ENCODE results near the gene ZFYVE9. TPM values are rescaled to one million over a fixed set of nuclear protein-coding genes. Genes with fewer than 3 reads are reported as not detected.
A peak's percentile ranks its signal among the peaks of the same experiment; 100 is the strongest.
"Not testable (repeated sequence)": the region's sequence is repeated elsewhere in the genome, so short reads cannot be mapped to it uniquely, and the experiment has no call there.

ZFYVE9 gene
- 26.0 and 28.4 TPM in 2 replicates for total RNA-seq (2021)
- long read RNA-seq, full-length matches to known transcripts, result 3 of 45 reads
- long read RNA-seq, partial matches to known transcripts, result 40 of 45 reads
- long read RNA-seq, other reads (novel, unspliced or antisense), result 2 of 45 reads

- Histone ChIP-seq H2BK20ac (ENCODE audit: low read depth, low read length, poor library complexity, severe bottlenecking) (no peak within 1 kb of the TSS), H3K14ac (ENCODE audit: insufficient read depth, low read length) (peak within 1 kb of the TSS; percentile 95), H3K23ac (ENCODE audit: insufficient read length, low read depth, low read length) (no peak within 1 kb of the TSS), H2BK5ac (ENCODE audit: insufficient read length, low read length) (no peak within 1 kb of the TSS), H3K9ac (ENCODE audit: extremely low read depth, insufficient read length, low read length) (peak within 1 kb of the TSS; percentile 77), H3K79me1 (ENCODE audit: insufficient read depth, low read depth, low read length, poor library complexity, severe bottlenecking) (no peaks in the 10 kb centered on the region), H2BK12ac (ENCODE audit: insufficient read length, low read depth, low read length) (no peak within 1 kb of the TSS), H2AK5ac (ENCODE audit: insufficient read length, low read length) (no peak within 1 kb of the TSS), H3K4me1 (ENCODE audit: insufficient read depth, low read length) (no peaks in the 10 kb centered on the region), H3K27me3 (ENCODE audit: insufficient read depth, low read length) (no peaks in the 10 kb centered on the region; the same call in 1 of the 2 replicates), H2BK15ac (ENCODE audit: low read depth, low read length) (no peak within 1 kb of the TSS; the same call in 1 of the 2 replicates), H3K27ac (ENCODE audit: insufficient read length, low read depth, low read length) (no peak within 1 kb of the TSS), H2BK120ac (ENCODE audit: low read depth, low read length, poor library complexity, severe bottlenecking) (no peak within 1 kb of the TSS), H3K79me2 (ENCODE audit: insufficient read depth, low read length) (peaks cover 5% of the 10 kb centered on the region; the same call in 1 of the 2 replicates), H3K4me2 (ENCODE audit: insufficient read depth, insufficient read length, low read length) (peak within 1 kb of the TSS; percentile 96), H3K23me2 (ENCODE audit: insufficient read length, low read depth, low read length, poor library complexity, severe bottlenecking) (peaks cover 6% of the 10 kb centered on the region), H4K5ac (ENCODE audit: insufficient read length, low read depth, low read length) (no peak within 1 kb of the TSS), H3K56ac (ENCODE audit: insufficient read length, low read depth, low read length) (no peak within 1 kb of the TSS), H3K9me3 (ENCODE audit: control insufficient read depth, low read depth, low read length) (no peaks in the 10 kb centered on the region), H4K8ac (replicated peaks; ENCODE audit: insufficient read length, low read depth, low read length) (no peak within 1 kb of the TSS), H2AFZ (ENCODE audit: low read length) (peak within 1 kb of the TSS; percentile 99), H3K18ac (ENCODE audit: insufficient read length, low read depth, low read length) (peak within 1 kb of the TSS; percentile 84), H3T11ph (ENCODE audit: low read length) (no peak within 1 kb of the TSS), H4K20me1 (ENCODE audit: control insufficient read depth, insufficient read depth, insufficient read length) (no peaks in the 10 kb centered on the region), H4K91ac (ENCODE audit: insufficient read length, low read depth, low read length) (no peak within 1 kb of the TSS), H3K4ac (ENCODE audit: low read depth, low read length) (no peak within 1 kb of the TSS; the same call in 1 of the 2 replicates)
- peaks cover 12 to 17% of the 10 kb centered on the region in 2 experiments for H3K4me1 Mint-ChIP-seq
- H3K4me3 Mint-ChIP-seq, result peak within 1 kb of the TSS; percentile 89 to 94
- H3K9me3 Mint-ChIP-seq, result no peaks in the 10 kb centered on the region
- H3K27ac Mint-ChIP-seq, result peak within 1 kb of the TSS in 2 of 3 experiments; percentile 32 to 48; a peak in 4 of 7 replicates
- peak; percentile 77 for TF ChIP-seq CTCF (conservative IDR thresholded peaks at IDR 0.05)
- peak; percentile 77 for DNase-seq
- WGBS (ENCODE audit: extremely low coverage, insufficient read length, low lambda C conversion rate), result no CpG with 5 or more reads among the region's 72 CpGs
- H3K36me3 Mint-ChIP-seq (ENCODE audit: insufficient read depth in 1 of 3, low read depth in 3 of 3), result no peaks in the 10 kb centered on the region; a peak in 1 of 7 replicates
- peaks cover 11% of the 10 kb centered on the region; the same call in 1 of the 2 replicates for H3K27me3 Mint-ChIP-seq (ENCODE audit: low read depth)
Observed at GRCh38 chr1:52141513-52142219, at the start of gene ZFYVE9. Gene ZFYVE9 (plus strand): TSS chr1:52142089. CDS start chr1:52233207, 91,118 bp downstream.

GRCh38 chr1:52094300-52094699, 47.6 kb upstream of the ZFYVE9 start:
- not testable (repeated sequence) for H3K27me3 Mint-ChIP-seq (ENCODE audit: low read depth); H3K23ac ChIP-seq (ENCODE audit: insufficient read length, low read depth, low read length); H4K5ac ChIP-seq (ENCODE audit: insufficient read length, low read depth, low read length); H2AFZ ChIP-seq (ENCODE audit: low read length); H2BK12ac ChIP-seq (ENCODE audit: insufficient read length, low read depth, low read length); H3K14ac ChIP-seq (ENCODE audit: insufficient read depth, low read length); H3K56ac ChIP-seq (ENCODE audit: insufficient read length, low read depth, low read length); H4K20me1 ChIP-seq (ENCODE audit: control insufficient read depth, insufficient read depth, insufficient read length); H3K4me2 ChIP-seq (ENCODE audit: insufficient read depth, insufficient read length, low read length); H2BK120ac ChIP-seq (ENCODE audit: low read depth, low read length, poor library complexity, severe bottlenecking); H3T11ph ChIP-seq (ENCODE audit: low read length); H3K27ac Mint-ChIP-seq; H4K91ac ChIP-seq (ENCODE audit: insufficient read length, low read depth, low read length); DNase-seq; H3K18ac ChIP-seq (ENCODE audit: insufficient read length, low read depth, low read length); H3K9me3 Mint-ChIP-seq; H3K27ac ChIP-seq (ENCODE audit: insufficient read length, low read depth, low read length); H3K9me3 ChIP-seq (ENCODE audit: control insufficient read depth, low read depth, low read length); H3K23me2 ChIP-seq (ENCODE audit: insufficient read length, low read depth, low read length, poor library complexity, severe bottlenecking); H3K79me2 ChIP-seq (ENCODE audit: insufficient read depth, low read length); H3K4me3 Mint-ChIP-seq; H3K4me1 Mint-ChIP-seq; H2BK5ac ChIP-seq (ENCODE audit: insufficient read length, low read length); H4K8ac ChIP-seq (replicated peaks; ENCODE audit: insufficient read length, low read depth, low read length); H2BK15ac ChIP-seq (ENCODE audit: low read depth, low read length); H3K4me1 ChIP-seq (ENCODE audit: insufficient read depth, low read length); H3K27me3 ChIP-seq (ENCODE audit: insufficient read depth, low read length); H3K4ac ChIP-seq (ENCODE audit: low read depth, low read length); H3K79me1 ChIP-seq (ENCODE audit: insufficient read depth, low read depth, low read length, poor library complexity, severe bottlenecking); H2AK5ac ChIP-seq (ENCODE audit: insufficient read length, low read length); H3K9ac ChIP-seq (ENCODE audit: extremely low read depth, insufficient read length, low read length); H2BK20ac ChIP-seq (ENCODE audit: low read depth, low read length, poor library complexity, severe bottlenecking)
- WGBS (ENCODE audit: extremely low coverage, insufficient read length, low lambda C conversion rate), result no CpG with 5 or more reads among the region's 7 CpGs
- peaks cover 18 to 22% (median 20%) of the 10 kb centered on the region in 3 experiments for H3K36me3 Mint-ChIP-seq (ENCODE audit: insufficient read depth in 1 of 3, low read depth in 3 of 3)
